Measurements from ENCODE around the gene IRF4.
A peak's percentile ranks its signal among the peaks of the same experiment; 100 is the strongest.

Gene IRF4

DNA sequence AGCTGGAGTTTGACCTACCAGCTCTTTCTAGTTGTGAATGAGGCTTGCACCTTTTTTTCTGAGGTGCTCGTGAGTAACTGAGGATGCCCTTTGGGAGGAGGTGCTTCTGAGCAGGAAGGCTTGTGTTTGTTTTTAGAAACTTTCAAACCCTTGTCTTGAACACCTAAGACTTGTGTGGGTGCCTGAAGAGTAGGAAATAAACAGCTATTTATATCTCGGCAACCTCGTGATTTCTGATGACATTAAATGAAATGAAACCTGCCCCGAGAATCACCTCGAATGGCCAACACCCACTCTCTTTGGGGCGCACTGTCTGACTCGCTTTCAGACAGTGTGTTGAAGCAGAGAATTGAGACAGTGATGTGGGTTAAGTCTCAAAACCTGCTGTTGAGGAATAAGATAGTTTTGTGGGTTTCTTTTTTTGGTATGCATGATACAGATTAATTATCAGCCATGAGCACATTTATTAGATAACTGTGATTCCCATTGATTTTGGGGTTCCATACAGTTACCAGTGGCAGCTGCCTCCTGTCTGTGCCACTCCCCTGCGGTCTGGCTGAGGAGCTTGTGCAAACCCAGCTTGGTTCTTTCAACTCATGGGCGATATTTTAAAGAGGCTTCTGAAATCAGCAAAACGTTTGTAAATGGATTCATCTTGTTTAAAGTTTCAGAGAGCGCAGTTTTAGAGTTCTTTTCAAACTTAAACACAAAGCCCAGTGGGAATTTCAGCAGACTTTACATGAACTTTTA is 8.4 kb downstream of the IRF4 start:
- peak; percentile 57 for DNase-seq

DNA sequence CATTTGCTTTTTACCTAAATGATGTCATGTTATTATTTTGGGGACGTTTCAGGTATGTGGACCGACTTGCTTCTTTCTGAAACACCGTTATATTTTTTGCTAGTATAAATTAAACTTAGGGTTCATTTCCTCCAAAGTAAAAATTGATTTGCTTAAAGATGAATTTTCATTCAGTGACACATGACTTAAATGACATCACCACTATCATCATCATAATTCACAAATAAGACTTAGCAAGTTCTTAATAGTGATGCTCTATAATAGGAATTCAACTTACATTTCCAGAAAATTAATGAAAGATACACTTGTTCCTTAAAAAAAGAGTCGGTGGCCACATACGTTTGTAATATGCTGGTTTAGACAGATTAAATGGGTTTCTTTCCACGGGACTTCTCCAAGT is 9.3 kb downstream of the IRF4 start:
- DNase-seq, result no peak

DNA sequence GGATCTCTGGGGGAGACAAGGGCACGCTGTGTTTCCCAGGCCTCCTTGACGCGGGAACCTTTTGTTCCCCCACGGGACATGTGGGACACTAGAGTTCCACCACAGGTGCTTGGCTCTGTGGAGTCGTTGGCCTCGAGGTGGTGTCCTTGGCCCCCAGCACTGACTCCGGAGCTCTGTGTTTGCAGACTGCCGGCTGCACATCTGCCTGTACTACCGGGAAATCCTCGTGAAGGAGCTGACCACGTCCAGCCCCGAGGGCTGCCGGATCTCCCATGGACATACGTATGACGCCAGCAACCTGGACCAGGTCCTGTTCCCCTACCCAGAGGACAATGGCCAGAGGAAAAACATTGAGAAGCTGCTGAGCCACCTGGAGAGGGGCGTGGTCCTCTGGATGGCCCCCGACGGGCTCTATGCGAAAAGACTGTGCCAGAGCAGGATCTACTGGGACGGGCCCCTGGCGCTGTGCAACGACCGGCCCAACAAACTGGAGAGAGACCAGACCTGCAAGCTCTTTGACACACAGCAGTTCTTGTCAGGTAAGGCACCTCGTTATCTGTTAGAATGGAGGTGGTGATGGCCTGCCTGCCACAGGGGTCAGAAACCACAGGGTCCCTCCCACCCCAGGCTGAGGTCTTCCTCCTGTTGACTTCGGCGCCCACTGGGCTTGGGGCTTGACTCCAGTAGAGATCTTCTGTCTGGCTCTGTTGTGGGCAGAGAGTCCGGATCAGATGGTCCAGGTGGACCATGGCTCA is 9.9 kb downstream of the IRF4 start:
- no peak for DNase-seq

DNA sequence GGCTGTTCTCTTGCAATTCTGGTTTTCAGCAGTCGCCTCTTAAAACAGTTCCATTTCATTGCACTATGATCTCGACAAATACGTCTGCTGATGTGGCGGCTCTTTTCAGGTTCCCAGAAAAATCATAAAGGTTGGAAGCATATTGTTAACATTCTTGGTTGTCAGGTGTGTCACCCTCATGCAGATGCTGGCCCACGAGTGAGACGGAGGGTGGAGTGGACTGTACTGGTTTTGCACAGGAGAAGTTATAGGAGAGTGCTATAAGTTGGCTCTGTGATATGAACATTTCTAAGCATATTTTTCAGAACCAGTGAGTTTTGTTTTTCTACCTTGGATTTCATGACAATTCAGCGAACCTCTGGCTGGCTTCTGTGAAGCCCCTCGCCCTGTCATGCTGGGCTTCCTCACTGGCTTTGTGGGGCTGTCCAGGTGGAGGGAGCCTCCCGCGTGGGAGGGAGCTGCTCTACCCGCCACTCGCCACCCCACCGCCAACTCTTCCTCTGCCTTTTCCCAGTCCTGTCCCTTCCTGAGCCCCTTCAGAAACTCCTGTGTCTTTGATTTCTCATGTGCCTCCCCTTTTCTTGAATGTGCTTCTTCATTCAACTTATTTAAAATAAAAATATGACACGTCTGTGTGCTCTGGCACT is 10.6 kb downstream of the IRF4 start:
- DNase-seq, result no peak

DNA sequence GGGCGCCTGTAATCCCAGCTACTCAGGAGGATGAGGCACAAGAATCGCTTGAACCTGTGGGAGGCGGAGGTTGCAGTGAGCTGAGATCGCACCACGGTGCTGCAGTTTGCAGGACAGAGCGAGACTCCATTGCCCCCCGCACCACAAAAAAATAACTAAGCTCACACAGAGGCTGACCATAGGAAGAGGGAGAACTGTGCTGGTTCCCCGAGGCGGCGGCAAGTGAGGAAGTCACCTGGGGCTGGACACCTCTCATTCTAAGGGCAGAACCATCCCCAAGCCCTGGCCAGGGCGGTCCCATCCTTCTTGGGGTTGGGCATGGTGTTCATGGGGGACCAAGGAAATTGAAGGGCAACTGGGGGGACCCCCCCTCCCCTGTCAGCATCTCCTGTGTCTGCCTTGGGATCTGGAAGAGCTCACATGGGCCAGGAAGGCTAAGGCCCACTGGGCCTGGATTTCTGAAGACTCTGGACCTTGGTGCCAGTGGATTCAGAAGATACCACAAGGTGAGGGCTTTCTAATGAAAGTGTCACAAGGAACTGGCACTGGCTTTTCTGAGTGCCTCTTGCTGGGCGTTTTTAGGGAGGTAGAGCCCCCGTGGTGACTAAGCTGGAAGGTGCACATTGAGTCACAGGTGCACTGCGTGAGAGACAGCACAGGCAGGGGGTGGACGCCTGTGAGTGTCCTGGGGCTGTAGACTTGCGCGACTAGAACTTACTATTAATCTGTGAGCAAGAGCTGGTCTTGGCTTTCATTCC is 11.5 kb downstream of the IRF4 start:
- DNase-seq, result no peak

DNA sequence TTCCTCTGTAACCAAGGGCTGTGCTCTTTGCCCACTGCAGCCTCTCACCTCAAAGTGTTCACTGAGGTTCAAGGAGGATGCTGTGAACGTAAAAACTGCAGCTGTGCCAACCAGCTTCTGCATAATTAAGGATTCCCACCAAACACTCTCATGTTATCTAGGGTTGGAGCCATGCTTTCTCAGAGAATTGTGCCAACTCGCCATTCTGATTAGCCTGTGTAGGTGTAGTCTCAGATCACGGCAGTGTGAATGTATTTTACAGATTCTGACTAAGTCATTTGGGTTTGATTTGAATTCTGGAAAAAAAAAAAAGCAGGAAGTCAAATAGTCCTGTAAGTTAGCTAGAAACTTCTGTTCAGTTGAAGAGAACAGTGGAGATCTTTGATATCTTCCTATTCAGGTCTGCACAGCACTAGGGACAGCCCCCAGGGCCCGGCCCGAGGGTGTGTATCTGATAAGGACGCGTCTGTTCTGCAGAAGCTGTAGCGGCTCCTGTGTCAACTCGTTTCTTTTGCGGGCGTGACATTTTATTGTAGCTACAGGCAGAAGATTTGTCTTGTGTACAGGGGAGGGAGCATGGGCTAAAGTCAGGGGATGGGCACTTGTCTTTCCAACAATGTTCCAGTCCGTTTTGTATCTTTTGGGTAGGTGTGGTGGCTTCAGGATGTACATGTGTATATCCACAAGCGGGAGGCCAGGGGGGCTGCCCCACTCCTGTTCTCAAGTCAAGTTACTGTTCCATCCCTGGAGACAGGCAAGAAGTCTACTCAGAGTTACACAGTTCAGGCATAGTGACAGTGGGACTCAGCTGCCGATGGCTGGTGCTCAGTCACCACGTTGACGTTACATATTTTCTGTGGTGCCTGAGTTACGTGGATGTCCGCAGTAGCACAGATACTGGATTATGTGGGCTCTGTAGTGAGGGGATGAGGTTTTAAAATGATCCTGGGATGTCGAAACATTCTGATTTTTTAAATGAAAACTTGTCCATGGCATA is 12.4 kb downstream of the IRF4 start:
- no peak for DNase-seq

DNA sequence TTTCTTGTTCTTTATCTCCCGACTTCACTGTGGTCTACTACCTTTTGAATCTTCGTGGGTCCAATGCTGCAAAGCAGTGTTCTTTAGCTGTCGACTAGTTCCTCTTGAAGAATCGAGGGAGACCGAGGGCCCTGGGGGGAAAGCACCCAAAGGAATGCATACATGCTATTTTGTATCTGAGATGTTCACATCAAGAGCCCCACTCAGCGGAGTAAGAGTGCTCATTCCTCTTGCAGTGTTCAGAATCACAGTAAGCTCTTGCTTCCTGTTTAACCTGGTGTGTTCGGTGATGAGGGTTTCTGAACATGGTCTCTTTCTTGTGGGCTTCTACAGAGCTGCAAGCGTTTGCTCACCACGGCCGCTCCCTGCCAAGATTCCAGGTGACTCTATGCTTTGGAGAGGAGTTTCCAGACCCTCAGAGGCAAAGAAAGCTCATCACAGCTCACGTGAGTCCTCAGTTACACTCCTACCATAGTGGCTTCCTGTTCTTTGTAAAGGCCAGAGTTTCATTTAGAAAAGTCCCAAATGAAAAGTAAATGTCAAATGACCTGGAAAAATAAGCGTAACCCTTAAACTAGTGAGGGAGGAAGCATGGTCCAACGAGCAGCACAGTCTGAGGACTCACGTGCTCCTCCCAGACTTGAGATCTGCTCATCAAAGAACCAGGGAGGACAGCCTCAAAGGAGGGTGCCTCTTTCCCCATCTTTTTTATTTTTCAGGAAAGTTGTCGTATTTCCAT is 13.3 kb downstream of the IRF4 start:
- no peak for DNase-seq

DNA sequence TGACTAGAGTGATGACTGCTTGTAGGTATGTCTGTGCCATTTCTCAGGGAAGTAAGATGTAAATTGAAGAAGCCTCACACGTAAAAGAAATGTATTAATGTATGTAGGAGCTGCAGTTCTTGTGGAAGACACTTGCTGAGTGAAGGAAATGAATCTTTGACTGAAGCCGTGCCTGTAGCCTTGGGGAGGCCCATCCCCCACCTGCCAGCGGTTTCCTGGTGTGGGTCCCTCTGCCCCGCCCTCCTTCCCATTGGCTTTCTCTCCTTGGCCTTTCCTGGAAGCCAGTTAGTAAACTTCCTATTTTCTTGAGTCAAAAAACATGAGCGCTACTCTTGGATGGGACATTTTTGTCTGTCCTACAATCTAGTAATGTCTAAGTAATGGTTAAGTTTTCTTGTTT is 16.6 kb downstream of the IRF4 start:
- DNase-seq, result no peak

DNA sequence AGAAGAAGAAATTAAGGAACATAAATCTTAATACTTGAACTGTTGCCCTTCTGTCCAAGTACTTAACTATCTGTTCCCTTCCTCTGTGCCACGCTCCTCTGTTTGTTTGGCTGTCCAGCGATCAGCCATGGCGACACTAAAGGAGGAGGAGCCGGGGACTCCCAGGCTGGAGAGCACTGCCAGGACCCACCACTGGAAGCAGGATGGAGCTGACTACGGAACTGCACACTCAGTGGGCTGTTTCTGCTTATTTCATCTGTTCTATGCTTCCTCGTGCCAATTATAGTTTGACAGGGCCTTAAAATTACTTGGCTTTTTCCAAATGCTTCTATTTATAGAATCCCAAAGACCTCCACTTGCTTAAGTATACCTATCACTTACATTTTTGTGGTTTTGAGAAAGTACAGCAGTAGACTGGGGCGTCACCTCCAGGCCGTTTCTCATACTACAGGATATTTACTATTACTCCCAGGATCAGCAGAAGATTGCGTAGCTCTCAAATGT is 17.1 kb downstream of the IRF4 start:
- DNase-seq, result peak; percentile 45

DNA sequence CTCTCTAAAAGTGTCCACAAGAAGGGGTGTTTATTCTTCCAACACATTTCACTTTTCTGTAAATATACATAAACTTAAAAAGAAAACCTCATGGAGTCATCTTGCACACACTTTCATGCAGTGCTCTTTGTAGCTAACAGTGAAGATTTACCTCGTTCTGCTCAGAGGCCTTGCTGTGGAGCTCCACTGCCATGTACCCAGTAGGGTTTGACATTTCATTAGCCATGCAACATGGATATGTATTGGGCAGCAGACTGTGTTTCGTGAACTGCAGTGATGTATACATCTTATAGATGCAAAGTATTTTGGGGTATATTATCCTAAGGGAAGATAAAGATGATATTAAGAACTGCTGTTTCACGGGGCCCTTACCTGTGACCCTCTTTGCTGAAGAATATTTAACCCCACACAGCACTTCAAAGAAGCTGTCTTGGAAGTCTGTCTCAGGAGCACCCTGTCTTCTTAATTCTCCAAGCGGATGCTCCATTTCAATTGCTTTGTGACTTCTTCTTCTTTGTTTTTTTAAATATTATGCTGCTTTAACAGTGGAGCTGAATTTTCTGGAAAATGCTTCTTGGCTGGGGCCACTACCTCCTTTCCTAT is 17.9 kb downstream of the IRF4 start:
- DNase-seq, result no peak

DNA sequence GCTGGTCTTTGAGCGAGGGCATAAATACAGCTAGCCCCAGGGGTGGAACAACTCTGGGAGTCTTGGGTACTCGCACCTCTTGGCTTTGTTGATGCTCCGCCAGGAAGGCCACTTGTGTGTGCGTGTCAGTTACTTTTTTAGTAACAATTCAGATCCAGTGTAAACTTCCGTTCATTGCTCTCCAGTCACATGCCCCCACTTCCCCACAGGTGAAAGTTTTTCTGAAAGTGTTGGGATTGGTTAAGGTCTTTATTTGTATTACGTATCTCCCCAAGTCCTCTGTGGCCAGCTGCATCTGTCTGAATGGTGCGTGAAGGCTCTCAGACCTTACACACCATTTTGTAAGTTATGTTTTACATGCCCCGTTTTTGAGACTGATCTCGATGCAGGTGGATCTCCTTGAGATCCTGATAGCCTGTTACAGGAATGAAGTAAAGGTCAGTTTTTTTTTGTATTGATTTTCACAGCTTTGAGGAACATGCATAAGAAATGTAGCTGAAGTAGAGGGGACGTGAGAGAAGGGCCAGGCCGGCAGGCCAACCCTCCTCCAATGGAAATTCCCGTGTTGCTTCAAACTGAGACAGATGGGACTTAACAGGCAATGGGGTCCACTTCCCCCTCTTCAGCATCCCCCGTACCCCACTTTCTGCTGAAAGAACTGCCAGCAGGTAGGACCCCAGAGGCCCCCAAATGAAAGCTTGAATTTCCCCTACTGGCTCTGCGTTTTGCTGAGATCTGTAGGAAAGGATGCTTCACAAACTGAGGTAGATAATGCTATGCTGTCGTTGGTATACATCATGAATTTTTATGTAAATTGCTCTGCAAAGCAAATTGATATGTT is 19.2 kb downstream of the IRF4 start:
- no peak for DNase-seq

DNA sequence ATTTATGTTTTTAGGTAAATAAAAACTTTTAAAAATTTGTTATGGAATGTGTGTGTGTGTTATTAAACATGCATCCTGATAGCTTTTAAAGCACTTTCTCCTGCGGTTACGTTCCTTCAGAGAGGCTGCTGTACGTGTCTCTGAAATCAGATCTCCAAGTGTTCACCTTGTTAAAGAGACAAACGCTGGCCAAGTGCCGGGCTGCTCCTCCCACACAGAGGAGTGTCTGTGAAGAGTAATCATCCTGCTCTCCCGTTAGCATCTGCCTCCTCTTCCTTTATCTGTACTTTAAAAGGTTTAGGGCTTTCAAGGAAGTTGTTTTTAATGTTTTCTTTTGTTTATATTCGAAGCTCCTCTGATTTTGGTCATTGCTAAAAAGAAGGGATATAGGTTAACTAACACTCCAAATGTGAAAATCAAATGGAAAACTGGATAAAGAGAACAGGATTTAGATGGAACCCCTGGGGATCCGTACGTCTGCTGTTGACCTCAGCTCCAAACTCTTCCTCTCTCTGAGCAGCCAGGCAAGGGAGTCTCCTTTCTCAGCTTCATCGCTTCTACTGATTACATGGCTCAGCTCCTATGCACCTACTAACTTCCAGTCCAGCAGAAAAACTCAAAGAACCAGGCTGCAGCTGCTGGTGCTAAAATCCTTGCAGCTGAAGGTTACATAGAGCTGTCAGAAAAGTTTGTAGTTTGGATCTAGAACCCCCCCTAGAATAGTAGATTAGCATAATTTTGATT is 20.0 kb downstream of the IRF4 start:
- DNase-seq, result no peak

DNA sequence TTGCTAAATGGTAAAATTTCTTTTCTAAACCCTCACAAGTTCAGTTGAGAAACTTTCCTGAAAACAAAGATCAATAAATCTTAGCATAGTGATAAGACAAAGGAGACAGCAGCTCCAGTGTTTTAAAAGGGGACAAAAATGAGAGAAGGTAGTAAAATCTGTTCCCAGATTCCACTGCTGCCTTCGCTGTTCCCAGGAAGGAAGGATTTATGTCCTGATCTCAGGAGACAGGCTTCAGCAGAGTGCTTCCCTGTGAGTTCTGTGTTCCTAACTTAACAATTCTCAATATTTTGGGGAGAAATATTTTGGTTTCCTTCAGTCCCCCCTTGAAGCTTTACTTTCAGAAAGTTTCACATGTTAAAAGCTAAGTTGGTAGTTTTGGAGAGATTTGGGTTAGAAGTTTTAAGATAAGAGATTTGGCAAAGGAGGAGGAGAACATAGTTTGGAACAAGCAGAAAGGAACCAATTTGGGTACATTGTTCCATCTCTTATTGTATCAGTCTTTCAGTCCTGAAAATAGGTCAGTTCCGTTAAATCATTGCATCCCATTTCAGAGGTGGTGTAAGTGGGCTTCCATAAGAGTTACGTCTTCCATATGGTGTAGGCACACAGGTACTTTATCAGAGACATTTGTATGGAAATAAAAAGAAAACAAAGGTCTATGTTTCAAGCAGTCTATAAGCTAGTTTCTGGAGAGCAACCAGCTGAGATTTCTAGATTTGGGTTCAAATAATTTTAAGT is 20.8 kb downstream of the IRF4 start:
- DNase-seq, result no peak

DNA sequence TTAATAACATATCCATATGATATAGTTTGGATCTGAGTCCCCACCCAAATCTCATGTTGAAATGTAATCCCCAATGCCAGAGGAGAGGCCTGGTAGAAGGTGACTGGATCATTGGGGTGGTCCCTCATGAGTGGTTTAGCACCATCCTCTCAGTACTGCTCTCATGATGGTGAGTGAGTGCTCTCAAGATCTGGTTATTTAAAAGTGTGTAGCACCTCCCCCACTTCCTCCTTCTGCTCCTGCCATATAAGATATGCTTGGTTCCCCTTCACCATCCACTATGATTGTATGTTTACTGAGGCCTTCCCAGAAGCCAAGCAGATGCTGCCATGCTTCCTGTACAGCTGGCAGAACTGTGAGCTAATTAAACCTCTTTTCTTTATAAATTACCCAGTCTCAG is 22.9 kb downstream of the IRF4 start:
- no peak for DNase-seq

DNA sequence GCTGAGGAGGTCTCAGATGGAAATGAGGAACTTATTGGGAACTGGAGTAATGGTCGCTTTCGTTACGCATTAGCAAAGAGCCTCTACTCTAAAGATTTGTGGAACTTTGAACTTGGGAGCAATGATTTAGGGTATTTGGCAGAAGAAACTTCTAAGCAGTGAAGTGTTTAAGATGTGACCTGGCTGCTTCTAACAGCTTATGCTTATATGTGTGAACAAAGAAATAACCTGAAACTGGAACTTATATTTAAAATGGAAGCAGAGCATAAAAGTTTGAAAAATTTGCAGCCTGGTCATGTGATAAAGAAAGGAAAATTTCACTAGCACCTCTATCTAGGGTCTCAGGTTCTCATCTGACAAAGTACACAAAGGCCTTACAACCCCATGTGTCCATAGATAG is 23.5 kb downstream of the IRF4 start:
- DNase-seq, result no peak

DNA sequence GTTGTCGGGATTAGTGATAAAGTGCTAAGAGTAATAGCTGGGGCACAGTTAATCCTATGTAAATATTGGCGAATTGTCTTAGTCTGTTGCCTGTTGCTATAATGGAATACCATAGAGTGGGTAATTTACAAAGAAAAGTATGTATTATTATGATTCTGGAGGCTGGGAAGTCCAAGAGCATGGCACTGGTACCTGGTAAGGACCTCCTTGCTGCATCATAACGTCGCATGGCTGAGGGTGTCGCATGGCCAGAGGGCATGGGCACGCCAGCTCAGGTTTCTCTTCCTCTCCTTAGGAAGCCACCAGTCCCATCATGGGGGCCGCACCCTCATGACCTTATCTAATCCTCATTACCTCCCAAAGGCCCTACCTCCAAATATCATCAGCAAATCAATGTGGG is 29.7 kb downstream of the IRF4 start:
- DNase-seq, result no peak

DNA sequence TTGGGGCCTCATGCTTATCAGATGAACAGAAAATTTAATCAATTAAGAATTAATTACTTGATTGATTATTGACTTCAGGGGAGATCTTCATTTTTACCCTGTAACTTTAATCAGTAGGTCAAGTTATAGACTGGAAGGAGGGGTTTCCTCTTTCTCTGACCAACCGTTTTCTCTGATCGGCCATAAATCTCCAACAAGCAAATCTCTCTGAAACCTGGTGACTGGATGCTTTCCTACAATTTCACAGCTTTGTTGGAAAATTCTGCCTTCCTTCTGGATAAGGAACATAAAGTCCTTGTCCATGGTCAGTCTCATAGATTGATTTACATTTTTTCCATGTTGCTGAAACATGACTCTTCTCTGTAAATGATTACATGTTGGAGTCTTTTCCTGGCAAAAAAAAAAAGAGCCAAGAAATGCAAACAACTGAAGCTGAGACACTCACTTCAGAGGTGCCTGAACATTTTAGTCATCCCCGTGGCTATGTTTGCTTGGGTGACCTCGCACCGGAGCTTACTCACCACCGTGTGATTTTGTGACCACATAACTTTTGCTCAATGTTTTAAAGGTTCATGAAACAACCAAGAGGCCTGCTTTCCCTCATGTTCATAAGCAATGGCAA is 31.0 kb downstream of the IRF4 start:
- no peak for DNase-seq

Data from CD4-positive, alpha-beta T cell treated with Interferon gamma for 1 hour (primary cell).